H1 (cell line): ENCODE results near the gene FMNL2.

ENCODE experiments used
- CTCF ChIP-seq, 3 experiments: IDR thresholded peaks; 1 replicate in 2 of 3; 2 replicates in 1 of 3; pipeline versions ENCODE4 v1.5.1 to v1.6.1; 2011; ENCODE audit warnings: low read length in 3 of 3, mild to moderate bottlenecking in 3 of 3, inconsistent platforms in 2 of 3, low read depth in 1 of 3, moderate library complexity in 1 of 3; ENCODE audit not compliant: insufficient read depth in 1 of 3; ENCODE audit errors: control extremely low read depth in 1 of 3
- EP300 ChIP-seq, 2 experiments: IDR thresholded peaks; 1 replicate in 1 of 2; 2 replicates in 1 of 2; pipeline ENCODE4 v1.6.1; 2011 to 2012; ENCODE audit warnings: low read depth in 2 of 2, low read length in 2 of 2, mild to moderate bottlenecking in 2 of 2, borderline replicate concordance in 1 of 2, inconsistent platforms in 1 of 2, moderate library complexity in 1 of 2

GRCh38 chr2:152301131-152301530, 33.8 kb upstream of the FMNL2 start:
- TF ChIP-seq CTCF (IDR thresholded peaks at IDR 0.05; ENCODE audit: control extremely low read depth in 1 of 3, insufficient read depth in 1 of 3, low read depth in 1 of 3, low read length in 3 of 3) (no peak), EP300 (IDR thresholded peaks at IDR 0.05; ENCODE audit: borderline replicate concordance in 1 of 2, low read depth in 2 of 2, low read length in 2 of 2) (no peak)
